GM12875 (cell line): ENCODE measurements around the gene COLEC11.

Source experiments
- H3K4me3 ChIP-seq: one replicate; pipeline ENCODE4 v1.5.1; 2011; ENCODE audit warnings: low read depth, low read length, control low read depth
- TF ChIP-seq, protein P1 (sequence below): IDR thresholded peaks from 2 replicates; pipeline ENCODE4 v1.5.1; 2011; ENCODE audit warnings: low read depth, mild to moderate bottlenecking, control low read depth, inconsistent platforms, low read length, moderate library complexity, borderline replicate concordance; ENCODE audit not compliant: insufficient read depth

COLEC11 gene

DNA sequence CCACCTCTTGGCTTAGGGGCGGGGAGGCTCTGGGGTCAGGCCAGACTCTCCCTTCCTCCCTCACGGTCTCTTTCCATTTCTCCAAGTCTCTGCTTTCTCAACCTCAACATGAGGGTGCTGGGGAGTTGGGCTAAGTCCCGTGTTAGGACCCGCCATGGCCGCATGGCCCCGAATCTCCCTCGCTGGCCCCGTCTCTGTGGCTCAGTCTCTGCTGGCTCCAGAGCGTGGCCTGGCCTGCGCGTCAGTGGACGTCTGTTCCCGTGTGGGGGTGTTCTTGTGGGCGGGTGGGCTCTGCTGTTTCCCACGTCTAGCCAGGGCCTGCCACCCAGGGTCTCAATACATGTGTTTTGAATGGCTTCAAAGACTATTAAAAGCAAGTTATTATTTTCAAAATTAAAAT is 75.5 kb downstream of the COLEC11 start:
- TF ChIP-seq, protein P1, sequence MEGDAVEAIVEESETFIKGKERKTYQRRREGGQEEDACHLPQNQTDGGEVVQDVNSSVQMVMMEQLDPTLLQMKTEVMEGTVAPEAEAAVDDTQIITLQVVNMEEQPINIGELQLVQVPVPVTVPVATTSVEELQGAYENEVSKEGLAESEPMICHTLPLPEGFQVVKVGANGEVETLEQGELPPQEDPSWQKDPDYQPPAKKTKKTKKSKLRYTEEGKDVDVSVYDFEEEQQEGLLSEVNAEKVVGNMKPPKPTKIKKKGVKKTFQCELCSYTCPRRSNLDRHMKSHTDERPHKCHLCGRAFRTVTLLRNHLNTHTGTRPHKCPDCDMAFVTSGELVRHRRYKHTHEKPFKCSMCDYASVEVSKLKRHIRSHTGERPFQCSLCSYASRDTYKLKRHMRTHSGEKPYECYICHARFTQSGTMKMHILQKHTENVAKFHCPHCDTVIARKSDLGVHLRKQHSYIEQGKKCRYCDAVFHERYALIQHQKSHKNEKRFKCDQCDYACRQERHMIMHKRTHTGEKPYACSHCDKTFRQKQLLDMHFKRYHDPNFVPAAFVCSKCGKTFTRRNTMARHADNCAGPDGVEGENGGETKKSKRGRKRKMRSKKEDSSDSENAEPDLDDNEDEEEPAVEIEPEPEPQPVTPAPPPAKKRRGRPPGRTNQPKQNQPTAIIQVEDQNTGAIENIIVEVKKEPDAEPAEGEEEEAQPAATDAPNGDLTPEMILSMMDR: no peak

DNA sequence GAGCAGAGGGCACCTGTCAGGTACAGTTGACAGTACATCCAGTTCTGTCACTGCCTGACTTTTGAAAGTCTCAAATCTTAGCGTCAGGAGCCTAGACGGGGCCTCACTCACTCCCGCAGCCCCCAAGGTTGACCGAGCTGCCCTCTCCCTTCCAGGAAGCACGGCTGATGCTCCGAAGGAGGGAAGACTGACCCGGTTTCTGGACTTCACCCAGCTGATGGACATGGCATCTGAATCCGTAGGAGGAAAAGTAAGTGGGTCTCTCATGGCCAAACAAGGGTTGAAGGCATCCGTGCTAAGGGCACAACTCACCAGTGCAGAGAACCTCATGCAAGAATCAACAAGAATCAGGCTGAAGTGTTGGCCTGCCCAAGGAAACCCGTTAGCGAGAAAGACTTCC is 76.0 kb downstream of the COLEC11 start:
- H3K4me3 ChIP-seq: no peak overlapping the region
- TF ChIP-seq, protein P1: no peak

More for the DNA sequence above, 75.5 kb downstream of the COLEC11 start:
- H3K4me3 ChIP-seq: no peak overlapping the region

DNA sequence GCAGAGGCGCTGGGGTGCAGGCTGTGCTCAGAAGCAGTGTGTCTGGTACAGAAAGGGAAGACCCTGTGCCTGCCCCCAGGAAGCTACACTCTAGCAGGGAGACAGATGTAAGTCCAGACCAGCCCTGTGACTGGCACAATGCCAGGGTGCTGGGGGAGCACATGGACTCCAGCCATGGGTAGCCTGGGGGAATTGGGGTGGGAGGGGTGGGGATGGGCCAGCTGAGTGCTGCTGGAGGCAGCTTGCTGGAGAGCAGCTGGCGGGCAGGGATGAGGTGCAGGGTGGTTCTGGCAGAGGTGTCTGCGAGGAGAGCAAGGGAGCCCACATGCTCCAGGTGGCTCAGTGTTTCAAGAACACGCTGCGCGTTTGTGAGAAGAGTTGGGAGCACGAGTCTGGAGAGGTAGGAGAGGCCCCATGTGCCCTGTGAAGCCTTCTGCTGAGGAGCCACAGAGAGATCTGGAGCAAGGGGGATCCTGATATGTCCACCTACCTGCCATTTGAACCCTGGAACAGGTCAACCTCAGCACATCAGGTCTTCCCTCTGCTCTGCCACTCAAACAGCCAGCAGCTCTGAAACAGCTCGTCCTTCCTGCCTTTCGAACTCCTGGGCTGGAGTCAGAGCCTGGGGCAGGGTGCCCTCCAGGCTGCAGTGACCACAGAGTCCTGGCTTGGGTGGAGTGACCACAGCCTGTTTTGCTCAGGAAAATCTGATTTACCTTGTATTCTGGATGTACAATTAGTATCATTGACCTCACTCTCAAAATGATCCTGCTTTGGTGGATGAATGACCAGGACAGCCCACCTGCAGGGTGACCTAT is 78.2 kb downstream of the COLEC11 start:
- TF ChIP-seq, protein P1: no peak
- H3K4me3 ChIP-seq: no peak overlapping the region

DNA sequence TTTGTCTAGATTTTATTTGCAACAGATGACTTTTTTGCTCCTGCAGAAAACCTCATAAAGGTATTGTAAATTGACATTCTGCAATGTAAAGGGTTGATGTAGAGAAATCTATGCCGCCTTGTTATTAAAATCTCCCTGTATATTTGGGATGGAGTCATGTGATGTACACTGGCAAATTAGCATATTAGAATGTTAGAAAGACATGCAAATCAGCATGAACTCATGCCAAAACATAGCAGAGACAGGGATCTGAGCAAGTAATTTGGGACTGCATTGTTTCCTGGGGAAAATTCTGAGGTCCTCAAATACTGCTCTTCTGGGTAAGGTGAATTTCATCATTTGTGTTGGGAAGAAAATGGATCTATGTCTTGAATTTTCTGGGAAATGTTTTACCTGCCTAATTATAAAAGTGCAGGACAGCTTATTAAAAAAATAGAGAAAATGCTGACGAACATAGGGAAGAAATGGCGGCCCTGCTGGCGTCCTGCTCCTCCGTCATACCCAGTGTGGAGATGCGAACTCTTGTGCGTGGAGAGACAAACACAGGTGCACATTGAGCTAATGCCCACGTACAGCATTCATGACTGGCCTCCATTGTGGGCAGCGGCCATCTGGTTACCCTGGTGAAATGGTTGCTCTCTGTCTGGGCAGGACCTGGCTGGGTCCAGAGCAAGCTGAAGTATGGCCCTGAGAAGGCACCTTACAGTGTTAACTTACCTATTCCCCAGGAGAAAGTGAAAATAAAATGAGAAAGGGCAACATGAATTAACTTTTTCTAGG is 79.3 kb downstream of the COLEC11 start:
- TF ChIP-seq, protein P1: no peak
- H3K4me3 ChIP-seq: no peak overlapping the region

DNA sequence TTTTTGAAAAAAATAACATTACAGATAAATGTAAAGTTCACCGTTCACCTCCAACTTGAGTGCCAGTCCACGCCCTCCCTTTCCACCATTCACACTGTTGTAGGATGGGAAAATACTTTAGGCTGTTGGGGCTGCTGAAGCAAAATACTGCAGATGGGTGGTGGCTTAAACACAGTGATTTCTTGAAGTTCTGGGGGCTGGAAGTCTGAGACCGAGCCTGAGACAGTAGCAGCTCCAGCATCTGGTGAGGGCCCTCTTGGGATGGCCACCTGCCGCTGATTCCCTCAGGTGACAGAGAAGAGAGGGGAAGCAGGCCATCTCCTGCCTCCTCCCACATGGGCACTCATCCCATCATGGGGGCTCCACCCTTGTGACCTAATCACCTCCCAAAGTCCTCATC is 80.8 kb downstream of the COLEC11 start:
- TF ChIP-seq, protein P1: no peak

DNA sequence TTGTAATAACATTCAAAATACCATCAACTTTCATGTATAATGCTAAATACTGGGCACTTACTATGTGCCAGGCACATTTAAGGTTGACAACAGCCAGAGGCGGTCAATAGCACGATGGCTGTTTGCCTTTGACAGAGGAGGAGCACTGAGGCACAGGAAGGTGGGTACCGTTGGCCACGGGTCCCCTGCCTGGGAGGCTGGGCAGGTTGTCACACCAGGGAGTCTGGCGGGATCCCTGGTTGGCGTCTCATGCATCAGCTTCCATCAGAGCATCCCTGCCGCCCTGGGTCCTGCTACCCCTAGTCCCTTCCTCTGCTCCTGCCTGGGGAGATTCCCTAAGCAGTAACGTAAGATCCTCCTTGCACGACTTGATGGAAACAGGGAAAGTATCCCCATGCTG is 82.5 kb downstream of the COLEC11 start:
- H3K4me3 ChIP-seq: no peak overlapping the region
- TF ChIP-seq, protein P1: no peak

More for the DNA sequence above, 80.8 kb downstream of the COLEC11 start:
- H3K4me3 ChIP-seq: no peak overlapping the region
